GM12875 (cell line): ENCODE measurements around the gene PCOLCE2.
"Not testable (repeated sequence)": the region's sequence is repeated elsewhere in the genome, so short reads cannot be mapped to it uniquely, and the experiment has no call there.

ENCODE experiments used
- H3K4me3 ChIP-seq: one replicate; pipeline ENCODE4 v1.5.1; 2011; ENCODE audit warnings: low read depth, low read length, control low read depth
- CTCF ChIP-seq: IDR thresholded peaks from 2 replicates; pipeline ENCODE4 v1.5.1; 2011; ENCODE audit warnings: low read depth, mild to moderate bottlenecking, control low read depth, inconsistent platforms, low read length, moderate library complexity, borderline replicate concordance; ENCODE audit not compliant: insufficient read depth

Gene PCOLCE2

GRCh38 chr3:142890592-142890991 lies 1.7 kb upstream of the PCOLCE2 start:
- TF ChIP-seq CTCF = no peak
- H3K4me3 ChIP-seq = no peak overlapping the region

- H3K4me3 ChIP-seq = peak overlapping the region; percentile 34
Observed at GRCh38 chr3:142889212-142890014, 530 bp upstream of the PCOLCE2 start.

DNA sequence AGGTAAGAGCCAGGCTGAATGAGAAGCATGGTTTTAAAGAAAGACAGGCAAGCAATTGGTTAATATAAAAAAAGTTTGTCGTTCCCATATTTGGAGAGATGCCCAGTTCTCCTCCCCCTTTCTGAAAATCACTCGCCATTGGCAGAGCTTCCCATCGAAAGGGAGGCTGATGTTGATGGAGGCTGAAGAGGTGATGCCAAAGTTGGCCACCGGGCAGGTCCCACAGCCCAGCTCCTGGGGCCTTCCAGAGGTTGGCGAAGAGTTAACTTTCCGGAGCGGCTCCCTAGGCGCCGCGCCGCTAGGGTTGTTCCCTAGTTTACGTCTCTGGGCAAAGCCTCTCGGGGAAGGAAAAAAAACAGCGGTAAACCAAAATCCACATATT lies 793 bp downstream of the PCOLCE2 start:
- TF ChIP-seq CTCF = no peak
- H3K4me3 ChIP-seq = no peak overlapping the region

More at GRCh38 chr3:142889212-142890014, 530 bp upstream of the PCOLCE2 start:
- TF ChIP-seq CTCF = no peak

DNA sequence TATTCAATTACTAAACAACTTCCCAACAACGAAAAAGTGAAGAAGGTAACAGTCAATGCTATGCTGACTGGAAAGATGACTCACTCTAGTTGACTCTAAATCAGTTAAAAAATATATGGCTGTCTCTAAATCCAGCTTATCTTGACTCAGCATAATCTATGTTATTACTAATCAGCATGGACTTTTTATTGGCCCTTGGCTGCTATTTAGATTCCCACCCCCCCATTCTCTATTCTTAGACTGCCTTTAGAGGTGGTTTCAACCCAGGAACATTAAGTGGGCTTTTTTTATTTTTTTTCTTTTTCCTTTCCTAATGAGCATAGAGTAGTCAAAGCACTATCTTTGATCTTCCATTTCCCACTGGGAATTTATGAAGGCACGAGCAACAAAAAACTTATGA lies 1.9 kb downstream of the PCOLCE2 start:
- no peak overlapping the region for H3K4me3 ChIP-seq
- no peak for TF ChIP-seq CTCF

DNA sequence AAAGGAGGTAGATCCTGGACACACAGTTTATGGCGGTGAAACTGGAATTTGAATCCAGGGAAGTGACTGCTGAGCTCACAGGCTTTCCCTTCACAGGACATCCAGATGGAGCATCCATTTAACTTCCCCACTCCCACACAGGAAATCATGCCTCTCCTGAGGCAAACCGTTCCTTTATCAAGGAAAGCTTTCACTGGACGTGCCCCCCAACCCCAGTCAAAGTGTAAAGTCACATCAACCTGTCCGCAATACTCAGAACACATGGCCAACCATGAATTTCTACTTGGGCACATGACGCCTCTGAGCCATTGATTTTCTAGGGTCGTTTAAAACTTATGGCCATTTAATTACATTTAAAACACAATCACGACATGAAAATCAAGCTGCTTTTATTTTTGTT lies 2.9 kb downstream of the PCOLCE2 start:
- H3K4me3 ChIP-seq = no peak overlapping the region
- no peak for TF ChIP-seq CTCF

DNA sequence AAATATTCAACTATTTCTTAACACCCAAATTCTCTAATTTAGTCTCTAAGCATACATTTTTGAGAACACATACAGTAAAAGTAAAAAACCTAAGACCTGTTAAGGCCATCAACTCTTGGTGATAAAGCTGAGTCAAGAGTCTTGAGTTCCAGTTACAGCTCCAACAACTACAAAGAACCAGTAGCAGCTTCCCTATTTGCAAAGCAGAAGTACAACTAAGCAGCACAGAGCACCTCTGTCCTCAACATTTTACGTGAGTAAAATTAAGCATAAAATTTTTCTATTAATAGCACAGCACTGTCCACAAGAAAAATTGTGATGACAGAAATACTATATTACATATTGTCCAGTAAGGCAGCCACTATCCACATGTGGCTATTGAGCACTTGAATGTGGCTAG lies 4.4 kb downstream of the PCOLCE2 start:
- no peak overlapping the region for H3K4me3 ChIP-seq
- no peak for TF ChIP-seq CTCF

- not testable (repeated sequence) for H3K4me3 ChIP-seq
Observed at GRCh38 chr3:142883534-142883933, 5.3 kb downstream of the PCOLCE2 start.
